Measurements from ENCODE around the gene ACSBG1. TPM values are rescaled to one million over a fixed set of nuclear protein-coding genes. Genes with fewer than 3 reads are reported as not detected.

The ACSBG1 gene
- total RNA-seq, 1 donor from 2014 or later = not detected

GRCh38 chr15:78236491-78236890 lies 2.1 kb upstream of the ACSBG1 start:
- Mint-ChIP-seq H3K4me1 (ENCODE audit: unreplicated experiment) (peaks cover 8% of the 10 kb centered on the region), H3K36me3 (no peaks in the 10 kb centered on the region), H3K9me3 (no peaks in the 10 kb centered on the region), H3K27ac (no peak overlapping the region), H3K4me3 (no peak overlapping the region), H3K27me3 (peaks cover 9% of the 10 kb centered on the region)
- no peak for DNase-seq (ENCODE audit: extremely low spot score, unreplicated experiment)
- no peak for TF ChIP-seq CTCF (conservative IDR thresholded peaks at IDR 0.05)

- Mint-ChIP-seq H3K27ac (no peak overlapping the region), H3K4me3 (no peak overlapping the region), H3K9me3 (no peaks in the 10 kb centered on the region), H3K36me3 (no peaks in the 10 kb centered on the region), H3K27me3 (peaks cover 9% of the 10 kb centered on the region), H3K4me1 (ENCODE audit: unreplicated experiment) (peaks cover 4% of the 10 kb centered on the region)
- TF ChIP-seq CTCF (conservative IDR thresholded peaks at IDR 0.05) = no peak
- no peak for DNase-seq (ENCODE audit: extremely low spot score, unreplicated experiment)
Measured at GRCh38 chr15:78233496-78233895, 869 bp downstream of the ACSBG1 start.

GRCh38 chr15:78232951-78233350 lies 1.4 kb downstream of the ACSBG1 start:
- Mint-ChIP-seq H3K4me1 (ENCODE audit: unreplicated experiment) (peaks cover 4% of the 10 kb centered on the region), H3K4me3 (no peak overlapping the region), H3K36me3 (no peaks in the 10 kb centered on the region), H3K27ac (no peak overlapping the region), H3K9me3 (no peaks in the 10 kb centered on the region), H3K27me3 (peaks cover 9% of the 10 kb centered on the region)
- no peak for TF ChIP-seq CTCF (conservative IDR thresholded peaks at IDR 0.05)
- DNase-seq (ENCODE audit: extremely low spot score, unreplicated experiment) = no peak

- no peak overlapping the region for H3K4me3 Mint-ChIP-seq
- H3K27ac Mint-ChIP-seq = no peak overlapping the region
- no peak for TF ChIP-seq CTCF (conservative IDR thresholded peaks at IDR 0.05)
- H3K27me3 Mint-ChIP-seq = peaks cover 5% of the 10 kb centered on the region
- no peaks in the 10 kb centered on the region for H3K36me3 Mint-ChIP-seq
- H3K4me1 Mint-ChIP-seq (ENCODE audit: unreplicated experiment) = peaks cover 2% of the 10 kb centered on the region
- H3K9me3 Mint-ChIP-seq = no peaks in the 10 kb centered on the region
- no peak for DNase-seq (ENCODE audit: extremely low spot score, unreplicated experiment)
Measured at GRCh38 chr15:78229431-78230406, 4.6 kb downstream of the ACSBG1 start.

- no peaks in the 10 kb centered on the region for H3K4me1 Mint-ChIP-seq (ENCODE audit: unreplicated experiment)
- TF ChIP-seq CTCF (conservative IDR thresholded peaks at IDR 0.05) = no peak
- no peak for DNase-seq (ENCODE audit: extremely low spot score, unreplicated experiment)
- H3K27me3 Mint-ChIP-seq = peaks cover 3% of the 10 kb centered on the region
- no peak overlapping the region for H3K27ac Mint-ChIP-seq
- H3K4me3 Mint-ChIP-seq = no peak overlapping the region
- H3K36me3 Mint-ChIP-seq = no peaks in the 10 kb centered on the region
- H3K9me3 Mint-ChIP-seq = no peaks in the 10 kb centered on the region
Measured at GRCh38 chr15:78228356-78228996, 5.9 kb downstream of the ACSBG1 start.
